HL-60/S4 (cell line): ENCODE measurements around the gene ZNF516.

Experiments
- in situ Hi-C: fragments of 300-500 bp; cut with MboI; formaldehyde crosslinking; loops from 2 replicates; pipeline ENCODE4 v1.14.3; 2022; ENCODE audit warnings: low sequenced_read_pairs

Gene ZNF516

DNA sequence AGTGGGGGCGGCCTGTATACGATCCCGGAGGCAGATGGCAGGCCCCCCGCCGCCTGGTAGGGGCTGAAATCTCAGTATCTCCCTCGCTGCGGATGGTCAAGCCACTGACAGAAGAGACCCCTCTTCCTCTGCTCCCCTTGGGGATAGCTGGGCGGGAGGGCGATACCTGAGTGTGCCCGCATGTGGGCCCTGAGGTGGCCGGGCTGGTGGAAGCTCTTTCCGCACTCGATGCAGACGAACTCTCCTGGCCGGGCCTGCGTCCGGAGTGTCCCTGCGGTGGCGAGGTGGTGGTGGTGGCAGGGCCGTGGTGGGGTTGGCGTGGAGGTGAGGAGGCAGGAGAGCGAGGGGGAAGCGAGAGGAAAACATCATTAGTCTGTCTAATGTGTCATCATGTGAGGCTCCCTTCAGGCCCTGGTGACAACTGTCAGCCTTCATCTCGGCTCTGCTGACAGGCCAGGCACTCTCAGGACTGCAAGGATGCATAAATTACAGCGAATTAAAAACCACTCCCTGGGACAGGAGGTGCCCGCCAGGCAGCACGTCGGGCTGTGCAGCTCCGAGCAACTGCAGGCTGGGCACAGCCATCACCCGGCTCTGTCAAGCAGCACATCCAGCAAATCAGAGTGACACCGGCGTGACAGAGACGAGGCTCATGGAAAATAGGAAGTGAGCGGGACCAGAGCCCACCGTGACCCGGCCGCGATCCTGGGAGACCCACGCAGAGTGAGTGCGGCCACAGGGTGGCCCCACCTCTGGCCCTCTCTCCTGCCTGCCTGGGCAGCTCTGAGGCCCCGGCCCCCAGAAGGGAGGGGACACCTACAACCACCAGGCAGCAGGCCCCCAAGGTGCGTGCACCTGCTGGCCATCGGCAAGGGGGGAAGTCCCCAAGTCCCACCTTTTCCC is 123.5 kb downstream of the ZNF516 start:
- in situ Hi-C loops, result no loop called here

- in situ Hi-C loops, result no loop called here
Measured at GRCh38 chr18:76370686-76371085, 124.4 kb downstream of the ZNF516 start.

DNA sequence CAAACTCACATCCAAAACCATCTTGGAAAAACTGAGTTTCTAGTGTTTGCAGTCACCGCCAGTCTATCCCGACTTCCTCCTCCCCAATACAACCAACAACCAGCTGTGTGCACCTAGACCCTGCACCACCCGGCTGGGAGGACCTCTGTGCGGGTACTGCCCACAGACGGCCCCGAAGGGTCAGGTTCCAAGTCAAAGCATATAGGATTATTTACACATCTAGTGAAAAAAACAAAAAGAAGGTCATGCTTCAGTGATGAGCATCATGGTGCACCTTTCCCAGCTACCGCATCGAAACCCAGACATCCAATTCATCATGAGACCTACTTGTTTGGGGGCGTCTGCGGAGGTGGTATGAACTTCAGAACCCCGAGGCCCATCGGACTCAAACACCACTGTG is 124.8 kb downstream of the ZNF516 start:
- in situ Hi-C loops, result no loop called here

- in situ Hi-C loops, result no loop called here
Measured at GRCh38 chr18:76369791-76370190, 125.3 kb downstream of the ZNF516 start.

DNA sequence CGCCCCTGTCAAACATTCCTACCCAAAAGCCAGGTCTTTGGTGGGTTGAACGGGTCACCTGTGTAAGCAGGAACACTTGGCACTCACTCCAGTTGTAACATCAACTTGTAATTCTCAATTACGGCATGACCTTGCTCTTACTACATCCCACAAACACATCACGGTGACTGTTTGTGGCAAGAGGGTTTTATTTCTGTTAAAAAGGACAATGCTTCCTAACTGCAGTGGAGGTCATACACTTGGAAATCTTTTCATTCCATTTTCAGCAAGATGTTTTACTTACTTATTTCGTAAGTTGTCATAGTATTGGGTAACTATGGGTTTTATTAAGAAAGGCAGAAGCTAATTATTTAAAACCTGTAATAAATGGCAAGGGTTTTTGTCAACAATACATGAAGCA is 126.1 kb downstream of the ZNF516 start:
- in situ Hi-C loops, result no loop called here

GRCh38 chr18:76368271-76368670 is 126.8 kb downstream of the ZNF516 start:
- in situ Hi-C loops, result no loop called here

- in situ Hi-C loops, result no loop called here
Measured at GRCh38 chr18:76367168-76368125, 127.6 kb downstream of the ZNF516 start.

GRCh38 chr18:76365561-76365960 is 129.5 kb downstream of the ZNF516 start:
- in situ Hi-C loops, result no loop called here

DNA sequence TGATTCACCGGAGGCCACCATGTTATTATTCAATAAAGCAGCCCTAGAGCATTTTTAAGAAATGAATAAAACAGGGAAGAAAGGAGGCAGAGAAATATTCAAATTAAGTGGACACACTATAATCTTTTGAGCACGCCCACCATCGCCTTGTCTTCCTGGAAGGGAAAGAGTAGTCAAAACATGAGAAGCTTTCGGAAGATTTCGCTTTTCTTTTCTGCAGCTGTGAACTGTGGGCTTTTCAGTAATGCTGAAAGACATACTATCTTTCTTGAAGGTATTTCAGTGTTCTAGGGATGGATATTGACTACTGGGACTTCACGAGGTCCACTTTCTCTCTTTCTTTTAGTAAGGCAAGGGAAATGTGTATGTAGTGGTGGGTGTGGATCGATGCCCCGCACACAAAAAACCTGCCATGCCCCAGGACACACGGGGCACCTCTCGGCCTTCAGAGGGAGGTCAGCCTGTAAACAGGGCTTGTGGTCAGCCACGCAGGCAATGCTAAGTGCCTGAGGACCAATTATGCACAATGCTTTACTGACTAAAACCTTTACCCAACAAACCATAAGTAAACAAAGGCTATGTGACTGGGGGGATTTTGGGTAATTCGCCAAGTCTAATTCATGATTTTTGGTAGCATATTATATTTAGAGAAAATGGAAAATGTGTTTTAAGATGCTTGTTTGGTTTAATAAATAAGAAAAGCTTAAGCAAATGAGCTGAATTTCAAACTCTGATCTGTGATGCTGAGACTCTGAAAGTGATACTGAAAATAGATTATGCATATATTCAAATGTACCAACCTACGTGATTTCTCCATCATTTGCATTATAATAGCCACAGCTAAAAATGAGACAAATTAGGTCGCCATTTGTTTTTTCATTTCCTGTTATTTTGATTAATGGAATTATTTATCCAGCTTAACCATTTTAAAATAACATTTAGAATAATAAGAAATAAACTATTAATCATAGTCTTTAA is 130.5 kb downstream of the ZNF516 start:
- in situ Hi-C loops, result no loop called here

GRCh38 chr18:76363436-76364120 is 131.5 kb downstream of the ZNF516 start:
- in situ Hi-C loops, result no loop called here

- in situ Hi-C loops, result no loop called here
Measured at GRCh38 chr18:76362676-76363075, 132.4 kb downstream of the ZNF516 start.

DNA sequence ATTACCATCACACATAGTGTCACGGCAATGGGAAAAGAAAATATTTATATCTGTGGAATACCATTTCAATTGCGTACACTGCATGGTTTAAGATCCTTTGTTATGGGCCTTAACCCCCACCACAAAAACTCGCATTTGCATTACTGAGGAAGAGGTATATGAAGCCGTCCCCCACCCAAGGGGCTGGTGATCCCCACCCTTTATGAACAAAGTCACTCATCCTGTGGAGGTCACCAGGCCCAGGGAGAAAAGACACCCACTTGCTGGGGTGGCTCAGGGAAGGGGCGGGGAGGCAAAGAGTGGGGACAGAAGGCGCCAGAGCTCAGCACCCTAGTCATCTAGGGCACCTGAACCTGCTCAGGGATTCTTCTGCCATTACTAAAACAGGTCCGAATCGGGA is 133.8 kb downstream of the ZNF516 start:
- in situ Hi-C loops, result no loop called here

GRCh38 chr18:76359909-76360308 is 135.1 kb downstream of the ZNF516 start:
- in situ Hi-C loops, result no loop called here

DNA sequence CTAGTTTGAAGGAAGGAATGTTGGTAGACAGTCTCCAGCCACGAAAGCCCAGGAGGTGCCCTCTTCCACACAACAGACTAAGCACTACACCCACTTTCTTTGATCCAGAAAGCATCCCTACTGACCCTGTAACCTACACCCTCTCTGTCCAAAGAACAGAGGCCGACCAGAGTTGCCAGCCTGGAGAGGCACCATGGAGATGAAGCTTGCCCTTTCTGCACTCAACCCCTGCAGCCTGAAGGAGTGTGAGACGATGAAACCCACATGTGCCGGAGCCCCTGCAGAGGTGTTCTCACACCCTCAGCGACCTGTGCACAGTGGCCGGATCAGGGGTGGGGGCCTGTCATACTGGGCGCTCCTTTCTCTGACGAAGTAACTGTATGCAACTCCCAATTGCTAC is 136.3 kb downstream of the ZNF516 start:
- in situ Hi-C loops, result no loop called here

DNA sequence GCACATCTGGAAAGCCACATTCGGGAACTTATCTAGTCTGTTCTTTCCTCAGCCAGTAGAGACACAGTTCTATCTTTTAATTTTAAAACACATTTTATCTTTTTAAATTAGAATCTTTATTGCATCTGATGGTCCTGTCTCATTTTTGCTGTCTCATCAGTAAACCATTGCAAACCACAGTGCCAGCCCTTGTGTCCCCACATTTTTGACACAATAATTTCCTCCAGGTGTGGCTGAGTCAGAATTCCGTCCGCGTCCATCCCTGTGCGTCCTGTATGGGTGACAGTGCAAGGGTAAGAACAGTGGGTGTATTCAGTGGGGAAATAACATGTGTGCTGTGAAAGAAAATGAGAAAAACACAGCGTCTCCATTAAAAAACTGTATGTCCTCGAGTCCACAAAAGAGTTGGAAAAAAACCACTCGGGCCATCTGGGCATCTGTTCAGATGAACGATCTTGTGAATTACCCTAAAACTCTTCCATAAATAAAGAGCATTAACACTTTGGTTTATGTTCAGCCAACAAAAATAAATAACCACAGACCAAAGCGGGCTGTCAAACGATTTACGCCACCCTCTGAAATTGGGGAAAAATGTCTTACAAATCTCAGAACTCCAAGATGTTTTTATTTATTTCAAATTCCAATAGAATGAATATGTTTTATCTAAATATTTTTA is 137.3 kb downstream of the ZNF516 start:
- in situ Hi-C loops, result no loop called here

DNA sequence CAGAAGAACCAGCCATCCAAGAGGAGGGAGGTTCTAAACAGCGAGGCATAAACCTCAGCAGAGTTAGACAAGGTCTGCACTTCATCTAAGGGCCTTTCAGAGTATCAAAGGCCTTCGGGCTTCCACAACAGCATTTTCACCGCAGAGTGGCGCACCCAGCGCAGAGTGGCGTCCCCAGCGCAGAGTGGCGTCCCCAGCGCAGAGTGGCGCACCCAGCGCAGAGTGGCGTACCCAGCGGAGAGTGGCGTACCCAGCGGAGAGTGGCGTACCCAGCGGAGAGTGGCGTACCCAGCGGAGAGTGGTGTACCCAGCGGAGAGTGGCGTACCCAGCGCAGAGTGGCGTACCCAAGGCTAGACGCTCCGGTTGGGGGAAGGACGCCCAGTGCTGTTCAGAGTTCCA is 137.9 kb downstream of the ZNF516 start:
- in situ Hi-C loops, result no loop called here

- in situ Hi-C loops, result no loop called here
Measured at GRCh38 chr18:76356666-76357065, 138.4 kb downstream of the ZNF516 start.

DNA sequence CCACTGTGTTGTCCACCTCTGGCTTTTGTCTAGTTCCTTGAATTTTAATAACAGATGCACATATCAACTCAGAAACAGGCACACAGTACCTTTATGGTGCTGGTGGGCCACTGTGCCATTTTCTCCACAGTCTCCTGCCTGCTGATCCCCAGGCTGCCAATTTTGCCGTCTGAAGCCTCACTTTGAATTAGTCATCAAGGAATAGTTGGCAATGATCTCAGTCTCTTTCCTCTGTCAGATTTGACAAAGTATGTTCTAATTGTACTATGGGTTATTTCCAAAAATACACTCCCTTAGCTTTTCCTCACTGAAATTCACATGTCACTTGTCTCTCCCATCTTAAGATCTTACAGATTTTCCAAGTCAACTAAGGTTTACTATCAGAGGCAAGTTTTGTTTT is 140.7 kb downstream of the ZNF516 start:
- in situ Hi-C loops, result no loop called here

DNA sequence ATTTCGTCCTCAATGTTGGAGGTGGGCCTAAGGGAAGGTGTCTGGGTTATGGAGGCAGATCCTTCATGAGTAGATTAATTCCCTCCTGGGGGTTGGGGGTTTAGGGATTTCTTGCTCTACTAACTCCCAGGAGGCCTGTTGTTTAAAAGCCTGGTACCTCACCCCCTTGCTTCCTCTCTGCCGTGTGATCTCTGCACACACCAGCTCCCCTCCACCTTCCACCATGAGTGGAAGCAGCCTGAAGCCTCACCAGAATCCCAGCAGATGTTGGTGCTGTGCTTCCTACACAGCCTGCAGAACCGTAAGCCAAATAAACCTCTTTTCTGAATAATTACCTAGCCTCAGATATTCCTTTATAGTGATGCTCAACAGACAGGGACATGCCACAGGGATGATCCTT is 141.5 kb downstream of the ZNF516 start:
- in situ Hi-C loops, result no loop called here
